ENCODE results near the gene PPP3CB. TPM values are rescaled to one million over a fixed set of nuclear protein-coding genes. Genes with fewer than 3 reads are reported as not detected.

PPP3CB gene
- total RNA-seq, 3 donors from 2014 or later (not counting 1 experiment from before 2014, with no cell fraction given) = 38.7 to 49.9 (median 41.2) TPM

DNA sequence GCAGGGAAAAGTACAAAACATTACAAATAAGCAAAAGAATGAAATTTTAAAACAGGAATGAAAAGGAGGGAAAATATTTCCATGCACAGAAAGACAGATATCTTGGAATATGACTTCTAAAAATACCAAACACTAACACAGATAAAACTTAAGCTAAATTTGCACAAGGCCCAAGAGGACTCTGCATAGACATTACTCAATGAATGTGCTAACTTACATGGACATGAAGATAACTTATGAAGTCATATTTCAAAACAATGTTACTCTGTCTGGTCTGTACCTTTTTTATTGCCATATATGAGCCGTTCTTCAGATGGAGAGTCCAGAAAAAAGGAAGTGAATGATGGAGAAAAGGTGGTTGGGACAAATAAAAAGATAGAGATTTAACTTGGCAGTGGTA is 47.4 kb downstream of the PPP3CB start:
- ATAC-seq (no peak), DNase-seq (no peak)
- Mint-ChIP-seq H3K4me1 (peaks cover 0 to 6% of the 10 kb centered on the region in 2 donors), H3K27me3 (ENCODE audit: low read depth in 2 of 2) (no peaks in the 10 kb centered on the region), H3K9me3 (no peaks in the 10 kb centered on the region), H3K4me3 (no peak overlapping the region), H3K36me3 (peaks cover 8% of the 10 kb centered on the region), H3K27ac (no peak overlapping the region)
- H3K9me3 ChIP-seq (ENCODE audit: control insufficient read depth, insufficient read depth, low read length) = no peaks in the 10 kb centered on the region
- no peak overlapping the region for H3K27ac ChIP-seq (ENCODE audit: low read length)
- H3K36me3 ChIP-seq (ENCODE audit: control insufficient read depth, insufficient read depth, low read length) = peaks cover 43% of the 10 kb centered on the region
- 92% methylated on average over 1 of the region's 1 CpG for WGBS (ENCODE audit: insufficient coverage)
- H3K4me3 ChIP-seq (ENCODE audit: low read length) = no peak overlapping the region
- no peaks in the 10 kb centered on the region for H3K4me1 ChIP-seq (ENCODE audit: control insufficient read depth, insufficient read depth, low read length)
- TF ChIP-seq, protein P1, sequence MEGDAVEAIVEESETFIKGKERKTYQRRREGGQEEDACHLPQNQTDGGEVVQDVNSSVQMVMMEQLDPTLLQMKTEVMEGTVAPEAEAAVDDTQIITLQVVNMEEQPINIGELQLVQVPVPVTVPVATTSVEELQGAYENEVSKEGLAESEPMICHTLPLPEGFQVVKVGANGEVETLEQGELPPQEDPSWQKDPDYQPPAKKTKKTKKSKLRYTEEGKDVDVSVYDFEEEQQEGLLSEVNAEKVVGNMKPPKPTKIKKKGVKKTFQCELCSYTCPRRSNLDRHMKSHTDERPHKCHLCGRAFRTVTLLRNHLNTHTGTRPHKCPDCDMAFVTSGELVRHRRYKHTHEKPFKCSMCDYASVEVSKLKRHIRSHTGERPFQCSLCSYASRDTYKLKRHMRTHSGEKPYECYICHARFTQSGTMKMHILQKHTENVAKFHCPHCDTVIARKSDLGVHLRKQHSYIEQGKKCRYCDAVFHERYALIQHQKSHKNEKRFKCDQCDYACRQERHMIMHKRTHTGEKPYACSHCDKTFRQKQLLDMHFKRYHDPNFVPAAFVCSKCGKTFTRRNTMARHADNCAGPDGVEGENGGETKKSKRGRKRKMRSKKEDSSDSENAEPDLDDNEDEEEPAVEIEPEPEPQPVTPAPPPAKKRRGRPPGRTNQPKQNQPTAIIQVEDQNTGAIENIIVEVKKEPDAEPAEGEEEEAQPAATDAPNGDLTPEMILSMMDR (IDR thresholded peaks at IDR 0.05) = no peak
- no peaks in the 10 kb centered on the region for H3K27me3 ChIP-seq (ENCODE audit: control insufficient read depth, insufficient read depth, low read length)
- intact Hi-C loops (cut with micrococcal nuclease) = no loop called here

DNA sequence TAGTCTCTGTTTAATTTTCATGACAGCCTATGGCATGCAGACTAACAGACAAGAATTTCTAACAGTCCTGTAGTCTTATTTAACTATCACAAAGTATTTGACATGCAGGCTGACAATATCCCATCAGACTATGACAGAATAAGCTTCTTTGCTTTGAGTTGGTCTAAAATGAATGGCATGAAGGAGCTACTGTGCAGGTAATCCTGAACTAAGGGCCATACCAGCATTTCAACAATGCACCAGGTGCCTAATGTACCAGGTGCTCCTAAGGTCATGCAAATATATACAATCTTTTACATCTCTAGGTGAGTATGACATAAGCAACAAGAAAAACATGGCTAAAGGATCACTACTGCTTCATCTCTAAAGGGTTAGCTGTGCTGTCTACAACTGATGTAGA is 48.9 kb downstream of the PPP3CB start:
- Mint-ChIP-seq H3K27ac (no peak overlapping the region), H3K4me3 (no peak overlapping the region), H3K9me3 (no peaks in the 10 kb centered on the region), H3K27me3 (ENCODE audit: low read depth in 2 of 2) (no peaks in the 10 kb centered on the region), H3K4me1 (peaks cover 0 to 11% of the 10 kb centered on the region in 2 donors), H3K36me3 (peaks cover 8% of the 10 kb centered on the region)
- TF ChIP-seq, protein P1 (IDR thresholded peaks at IDR 0.05) = no peak
- H3K4me1 ChIP-seq (ENCODE audit: control insufficient read depth, insufficient read depth, low read length) = no peaks in the 10 kb centered on the region
- peaks cover 39% of the 10 kb centered on the region for H3K36me3 ChIP-seq (ENCODE audit: control insufficient read depth, insufficient read depth, low read length)
- H3K9me3 ChIP-seq (ENCODE audit: control insufficient read depth, insufficient read depth, low read length) = no peaks in the 10 kb centered on the region
- ATAC-seq = no peak
- H3K27ac ChIP-seq (ENCODE audit: low read length) = no peak overlapping the region
- H3K4me3 ChIP-seq (ENCODE audit: low read length) = no peak overlapping the region
- no peak for DNase-seq
- H3K27me3 ChIP-seq (ENCODE audit: control insufficient read depth, insufficient read depth, low read length) = no peaks in the 10 kb centered on the region
- intact Hi-C loops (cut with micrococcal nuclease) = no loop called here

DNA sequence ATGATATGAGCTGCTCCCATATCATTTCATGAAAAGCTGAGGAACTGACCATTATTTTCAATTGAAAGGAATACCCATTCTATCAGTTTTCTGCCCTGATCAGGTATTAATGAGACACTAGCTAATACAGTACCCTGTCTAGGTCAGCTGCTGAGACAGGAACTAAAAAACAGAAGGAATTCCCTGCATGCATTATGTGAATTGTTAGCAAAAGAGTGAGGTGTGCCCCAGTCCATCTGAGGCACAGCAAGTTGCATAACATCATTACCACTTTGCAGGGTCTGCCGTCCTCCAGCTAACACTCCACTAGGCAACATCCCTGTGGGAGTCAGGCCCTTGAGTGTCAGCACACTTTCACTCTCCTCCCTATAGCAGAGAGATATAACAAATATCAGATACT is 51.4 kb downstream of the PPP3CB start:
- H3K27ac Mint-ChIP-seq = no peak overlapping the region
- Histone ChIP-seq H3K36me3 (ENCODE audit: control insufficient read depth, insufficient read depth, low read length) (peaks cover 36% of the 10 kb centered on the region), H3K4me3 (ENCODE audit: low read length) (no peak overlapping the region), H3K4me1 (ENCODE audit: control insufficient read depth, insufficient read depth, low read length) (no peaks in the 10 kb centered on the region), H3K27me3 (ENCODE audit: control insufficient read depth, insufficient read depth, low read length) (no peaks in the 10 kb centered on the region), H3K9me3 (ENCODE audit: control insufficient read depth, insufficient read depth, low read length) (no peaks in the 10 kb centered on the region), H3K27ac (ENCODE audit: low read length) (no peak overlapping the region)
- intact Hi-C loops (cut with micrococcal nuclease) = no loop called here
- TF ChIP-seq, protein P1 (IDR thresholded peaks at IDR 0.05) = no peak
- 73% methylated on average over 1 of the region's 1 CpG for WGBS (ENCODE audit: insufficient coverage)
- H3K4me3 Mint-ChIP-seq = no peak overlapping the region
- no peak for ATAC-seq
- peaks cover 7 to 18% of the 10 kb centered on the region in 2 donors for H3K4me1 Mint-ChIP-seq
- no peaks in the 10 kb centered on the region for H3K27me3 Mint-ChIP-seq (ENCODE audit: low read depth in 2 of 2)
- peaks cover 8% of the 10 kb centered on the region for H3K36me3 Mint-ChIP-seq
- DNase-seq = no peak
- no peaks in the 10 kb centered on the region for H3K9me3 Mint-ChIP-seq

DNA sequence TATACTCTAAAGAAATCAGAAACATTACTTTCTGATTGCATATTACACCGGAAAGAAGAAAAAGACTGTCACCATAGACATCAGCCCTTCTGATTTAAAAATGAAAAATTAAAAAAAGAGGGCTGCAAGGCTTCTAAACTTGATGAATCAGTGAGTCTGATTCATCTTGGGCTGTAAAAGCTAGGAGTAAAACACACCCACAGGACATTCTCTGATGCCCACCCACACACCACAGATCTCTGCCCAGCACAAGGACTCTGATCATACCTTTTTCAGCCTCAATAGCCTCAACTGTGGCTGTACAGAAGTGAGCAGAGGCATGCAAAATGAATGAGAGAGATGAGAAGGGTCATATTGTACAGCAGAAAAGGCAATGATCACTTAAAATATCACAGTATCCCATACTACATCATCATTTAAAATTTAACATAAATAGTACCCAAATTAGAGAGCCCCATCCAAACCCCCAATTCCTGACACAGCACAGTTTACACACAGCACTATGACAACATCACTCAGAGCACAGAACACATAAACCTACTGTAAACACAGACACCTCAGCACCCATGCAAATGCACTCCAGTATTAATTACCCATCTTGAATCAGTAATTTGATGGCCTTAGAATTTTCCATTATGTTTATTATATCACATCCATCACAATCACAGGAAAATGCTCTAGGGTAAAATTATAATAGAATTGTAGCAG is 56.1 kb downstream of the PPP3CB start:
- DNase-seq (no peak), ATAC-seq (no peak)
- Histone ChIP-seq H3K4me3 (ENCODE audit: low read length) (no peak overlapping the region), H3K9me3 (ENCODE audit: control insufficient read depth, insufficient read depth, low read length) (no peaks in the 10 kb centered on the region), H3K27me3 (ENCODE audit: control insufficient read depth, insufficient read depth, low read length) (no peaks in the 10 kb centered on the region), H3K27ac (ENCODE audit: low read length) (no peak overlapping the region), H3K36me3 (ENCODE audit: control insufficient read depth, insufficient read depth, low read length) (peaks cover 35% of the 10 kb centered on the region), H3K4me1 (ENCODE audit: control insufficient read depth, insufficient read depth, low read length) (no peaks in the 10 kb centered on the region)
- H3K9me3 Mint-ChIP-seq = no peaks in the 10 kb centered on the region
- no CpG with 5 or more reads among the region's 1 CpG for WGBS (ENCODE audit: insufficient coverage)
- H3K4me1 Mint-ChIP-seq = peaks cover 9 to 12% of the 10 kb centered on the region in 2 donors
- peak overlapping the region; percentile 54 to 60 for H3K27ac Mint-ChIP-seq
- H3K4me3 Mint-ChIP-seq = no peak overlapping the region
- H3K27me3 Mint-ChIP-seq (ENCODE audit: low read depth in 2 of 2) = no peaks in the 10 kb centered on the region
- intact Hi-C loops (cut with micrococcal nuclease) = no loop called here
- H3K36me3 Mint-ChIP-seq = no peaks in the 10 kb centered on the region
- TF ChIP-seq, protein P1 (IDR thresholded peaks at IDR 0.05) = no peak

Data from natural killer cell (primary cell).